IPS DF 19.7 (cell line): ENCODE measurements around the gene H2BK1.

Experiments used
- DNase-seq: peaks from one replicate; pipeline ENCODE4 v3.0.0-alpha.2; 2013; ENCODE audit warnings: low read depth, low spot score

The H2BK1 gene

GRCh38 chr7:151204383-151205032, 5.8 kb downstream of the H2BK1 start:
- DNase-seq = no peak

- no peak for DNase-seq
Measured at GRCh38 chr7:151202836-151203235, 7.5 kb downstream of the H2BK1 start.

- no peak for DNase-seq
Measured at GRCh38 chr7:151201751-151202150, 8.5 kb downstream of the H2BK1 start.

- no peak for DNase-seq
Measured at GRCh38 chr7:151201344-151201743, 8.9 kb downstream of the H2BK1 start.

- DNase-seq = no peak
Measured at GRCh38 chr7:151198945-151199848, 11.1 kb downstream of the H2BK1 start.

GRCh38 chr7:151197932-151198331, 12.4 kb downstream of the H2BK1 start:
- no peak for DNase-seq

GRCh38 chr7:151195616-151196450, 14.5 kb downstream of the H2BK1 start:
- no peak for DNase-seq

GRCh38 chr7:151194188-151194587, 16.1 kb downstream of the H2BK1 start:
- DNase-seq = no peak

GRCh38 chr7:151193203-151193978, 16.9 kb downstream of the H2BK1 start:
- no peak for DNase-seq

- DNase-seq = no peak
Measured at GRCh38 chr7:151192002-151192539, 18.2 kb downstream of the H2BK1 start.

- no peak for DNase-seq
Measured at GRCh38 chr7:151191544-151191943, 18.7 kb downstream of the H2BK1 start.

GRCh38 chr7:151189038-151189437, 21.2 kb downstream of the H2BK1 start:
- DNase-seq = no peak

GRCh38 chr7:151188252-151188542, 22.1 kb downstream of the H2BK1 start:
- DNase-seq = no peak

- DNase-seq = no peak
Measured at GRCh38 chr7:151187409-151188251, 22.7 kb downstream of the H2BK1 start.

- no peak for DNase-seq
Measured at GRCh38 chr7:151186640-151187408, 23.5 kb downstream of the H2BK1 start, which contains the start of gene ASB10. Gene ASB10 (minus strand): TSS chr7:151187250. CDS start chr7:151187130, 120 bp downstream.

GRCh38 chr7:151185762-151186639, 24.3 kb downstream of the H2BK1 start:
- no peak for DNase-seq

- DNase-seq = no peak
Measured at GRCh38 chr7:151181011-151181431, 29.3 kb downstream of the H2BK1 start.

GRCh38 chr7:151179946-151180345, 30.3 kb downstream of the H2BK1 start:
- no peak for DNase-seq
